ENCODE measurements around the gene GABRG3. TPM values are rescaled to one million over a fixed set of nuclear protein-coding genes. Genes with fewer than 3 reads are reported as not detected.
"Not testable (repeated sequence)": the region's sequence is repeated elsewhere in the genome, so short reads cannot be mapped to it uniquely, and the experiment has no call there.

GABRG3 gene
- total RNA-seq, 1 donor from 2014 or later = 3.0 TPM

GRCh38 chr15:27365456-27365855, 394.5 kb downstream of the GABRG3 start:
- Mint-ChIP-seq H3K27ac (no peak overlapping the region), H3K27me3 (ENCODE audit: low read depth) (peaks cover 35% of the 10 kb centered on the region), H3K4me1 (peaks cover 6% of the 10 kb centered on the region), H3K4me3 (no peak overlapping the region), H3K36me3 (no peaks in the 10 kb centered on the region), H3K9me3 (no peaks in the 10 kb centered on the region)
- TF ChIP-seq, protein P1, sequence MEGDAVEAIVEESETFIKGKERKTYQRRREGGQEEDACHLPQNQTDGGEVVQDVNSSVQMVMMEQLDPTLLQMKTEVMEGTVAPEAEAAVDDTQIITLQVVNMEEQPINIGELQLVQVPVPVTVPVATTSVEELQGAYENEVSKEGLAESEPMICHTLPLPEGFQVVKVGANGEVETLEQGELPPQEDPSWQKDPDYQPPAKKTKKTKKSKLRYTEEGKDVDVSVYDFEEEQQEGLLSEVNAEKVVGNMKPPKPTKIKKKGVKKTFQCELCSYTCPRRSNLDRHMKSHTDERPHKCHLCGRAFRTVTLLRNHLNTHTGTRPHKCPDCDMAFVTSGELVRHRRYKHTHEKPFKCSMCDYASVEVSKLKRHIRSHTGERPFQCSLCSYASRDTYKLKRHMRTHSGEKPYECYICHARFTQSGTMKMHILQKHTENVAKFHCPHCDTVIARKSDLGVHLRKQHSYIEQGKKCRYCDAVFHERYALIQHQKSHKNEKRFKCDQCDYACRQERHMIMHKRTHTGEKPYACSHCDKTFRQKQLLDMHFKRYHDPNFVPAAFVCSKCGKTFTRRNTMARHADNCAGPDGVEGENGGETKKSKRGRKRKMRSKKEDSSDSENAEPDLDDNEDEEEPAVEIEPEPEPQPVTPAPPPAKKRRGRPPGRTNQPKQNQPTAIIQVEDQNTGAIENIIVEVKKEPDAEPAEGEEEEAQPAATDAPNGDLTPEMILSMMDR (IDR thresholded peaks at IDR 0.05; ENCODE audit: unreplicated experiment) = no peak
- no peak for DNase-seq (ENCODE audit: low spot score in 2 of 2, unreplicated experiment in 2 of 2)

GRCh38 chr15:27377391-27377790, 406.4 kb downstream of the GABRG3 start:
- not testable (repeated sequence) for H3K9me3 Mint-ChIP-seq; H3K27me3 Mint-ChIP-seq (ENCODE audit: low read depth); H3K27ac Mint-ChIP-seq; H3K36me3 Mint-ChIP-seq; DNase-seq (ENCODE audit: low spot score in 2 of 2, unreplicated experiment in 2 of 2); H3K4me3 Mint-ChIP-seq; H3K4me1 Mint-ChIP-seq

DNA sequence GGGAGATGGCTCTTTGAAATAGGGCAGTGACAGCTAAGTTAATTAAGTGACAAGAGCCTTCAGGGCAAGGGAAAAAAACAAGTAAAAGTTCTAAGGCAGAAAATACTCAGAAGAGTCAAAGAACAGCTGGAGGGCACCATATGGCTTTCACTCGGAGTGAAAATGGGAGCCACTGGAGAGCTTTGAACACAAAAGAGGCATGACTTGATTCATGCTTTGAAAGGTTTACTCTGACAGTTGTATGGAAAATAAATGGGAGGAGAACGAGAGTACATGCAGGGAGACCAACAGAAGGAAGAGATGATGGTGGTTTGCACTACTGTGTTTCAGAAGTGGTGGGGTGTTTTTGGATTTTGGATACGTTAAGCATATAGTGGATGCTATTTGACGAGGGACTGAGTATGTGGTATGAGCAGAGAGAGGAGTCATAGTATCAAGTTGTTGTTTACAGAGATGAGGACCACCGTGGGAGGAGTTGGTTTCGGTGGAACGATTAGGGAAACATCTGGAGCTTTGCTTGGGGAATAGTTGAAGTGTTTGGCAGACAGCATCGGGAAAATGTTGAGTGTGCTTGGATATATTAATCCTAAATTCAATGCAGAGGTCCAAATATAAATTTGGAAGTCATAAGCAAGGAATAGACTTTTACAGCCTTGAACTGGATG, 411.5 kb downstream of the GABRG3 start:
- no peak for DNase-seq (ENCODE audit: low spot score in 2 of 2, unreplicated experiment in 2 of 2)
- no peaks in the 10 kb centered on the region for H3K36me3 Mint-ChIP-seq
- H3K9me3 Mint-ChIP-seq = peaks cover 12% of the 10 kb centered on the region
- TF ChIP-seq, protein P1 (IDR thresholded peaks at IDR 0.05; ENCODE audit: unreplicated experiment) = no peak
- no peaks in the 10 kb centered on the region for H3K4me1 Mint-ChIP-seq
- no peak overlapping the region for H3K27ac Mint-ChIP-seq
- peaks cover 5% of the 10 kb centered on the region for H3K27me3 Mint-ChIP-seq (ENCODE audit: low read depth)
- no peak overlapping the region for H3K4me3 Mint-ChIP-seq

GRCh38 chr15:27383726-27384125, 412.7 kb downstream of the GABRG3 start:
- no peaks in the 10 kb centered on the region for H3K36me3 Mint-ChIP-seq
- H3K27me3 Mint-ChIP-seq (ENCODE audit: low read depth) = peaks cover 10% of the 10 kb centered on the region
- no peak overlapping the region for H3K27ac Mint-ChIP-seq
- peaks cover 12% of the 10 kb centered on the region for H3K9me3 Mint-ChIP-seq
- no peaks in the 10 kb centered on the region for H3K4me1 Mint-ChIP-seq
- no peak for DNase-seq (ENCODE audit: low spot score in 2 of 2, unreplicated experiment in 2 of 2)
- TF ChIP-seq, protein P1 (IDR thresholded peaks at IDR 0.05; ENCODE audit: unreplicated experiment) = no peak
- no peak overlapping the region for H3K4me3 Mint-ChIP-seq

DNA sequence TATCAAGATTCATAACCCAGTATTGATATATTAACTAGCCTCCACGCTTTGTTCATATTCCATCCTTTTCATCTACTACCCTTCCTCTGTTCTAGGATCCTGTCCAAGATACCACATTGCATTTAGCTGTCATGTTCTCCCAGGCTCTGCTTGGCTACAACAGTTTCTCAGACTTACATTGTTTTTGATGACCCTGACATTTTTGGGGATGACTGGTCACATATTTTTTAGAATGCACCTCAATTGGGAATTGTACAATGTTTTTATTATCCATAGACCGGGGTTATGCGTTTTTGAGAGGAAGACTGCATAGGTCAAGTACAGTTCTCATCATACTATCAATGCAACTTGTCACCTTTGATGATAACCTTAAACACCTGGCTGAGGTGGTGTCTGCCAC, 421.2 kb downstream of the GABRG3 start:
- Mint-ChIP-seq H3K36me3 (no peaks in the 10 kb centered on the region), H3K4me3 (no peak overlapping the region), H3K27ac (no peak overlapping the region), H3K4me1 (no peaks in the 10 kb centered on the region), H3K27me3 (ENCODE audit: low read depth) (peaks cover 9% of the 10 kb centered on the region), H3K9me3 (peaks cover 9% of the 10 kb centered on the region)
- DNase-seq (ENCODE audit: low spot score in 2 of 2, unreplicated experiment in 2 of 2) = no peak
- TF ChIP-seq, protein P1 (IDR thresholded peaks at IDR 0.05; ENCODE audit: unreplicated experiment) = no peak

DNA sequence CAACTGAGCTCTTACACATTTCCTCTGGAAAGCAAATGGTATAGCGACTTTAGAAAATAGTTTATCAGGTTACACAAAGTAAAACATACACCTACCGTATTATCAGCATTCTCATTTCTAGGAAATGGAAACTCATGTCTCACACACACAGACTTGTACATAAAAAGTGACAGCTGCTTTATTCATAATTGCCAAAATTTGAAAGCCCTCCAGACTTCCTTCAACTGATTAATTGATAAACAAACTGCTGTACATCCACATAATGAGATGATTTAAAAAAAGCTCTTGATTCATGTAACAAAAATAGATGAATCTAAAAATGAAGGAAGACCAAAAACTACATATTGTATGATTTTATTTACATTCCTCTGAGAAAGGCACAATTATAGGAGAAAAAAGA, 425.5 kb downstream of the GABRG3 start:
- H3K4me1 Mint-ChIP-seq = peaks cover 4% of the 10 kb centered on the region
- H3K27ac Mint-ChIP-seq = no peak overlapping the region
- H3K4me3 Mint-ChIP-seq = no peak overlapping the region
- no peak for DNase-seq (ENCODE audit: low spot score in 2 of 2, unreplicated experiment in 2 of 2)
- H3K27me3 Mint-ChIP-seq (ENCODE audit: low read depth) = no peaks in the 10 kb centered on the region
- no peaks in the 10 kb centered on the region for H3K36me3 Mint-ChIP-seq
- H3K9me3 Mint-ChIP-seq = peaks cover 9% of the 10 kb centered on the region
- TF ChIP-seq, protein P1 (IDR thresholded peaks at IDR 0.05; ENCODE audit: unreplicated experiment) = no peak

Measured in mesothelial cell of epicardium (in vitro differentiated cells).